AG09319 (cell line): ENCODE data around the gene TLL2.
A peak's percentile ranks its signal among the peaks of the same experiment; 100 is the strongest.

Experiments used
- DNase-seq: peaks from one replicate; pipeline ENCODE4 v3.0.0-alpha.2; 2010; ENCODE audit warnings: low read depth; ENCODE audit errors: extremely low read depth
- TF ChIP-seq, protein P1 (sequence below): IDR thresholded peaks from 2 replicates; pipeline ENCODE4 v1.5.1; 2011; ENCODE audit warnings: low read depth, mild to moderate bottlenecking, inconsistent platforms, low read length, moderate library complexity

The TLL2 gene

GRCh38 chr10:96376483-96376882 lies 137.2 kb downstream of the TLL2 start:
- DNase-seq = no peak

DNA sequence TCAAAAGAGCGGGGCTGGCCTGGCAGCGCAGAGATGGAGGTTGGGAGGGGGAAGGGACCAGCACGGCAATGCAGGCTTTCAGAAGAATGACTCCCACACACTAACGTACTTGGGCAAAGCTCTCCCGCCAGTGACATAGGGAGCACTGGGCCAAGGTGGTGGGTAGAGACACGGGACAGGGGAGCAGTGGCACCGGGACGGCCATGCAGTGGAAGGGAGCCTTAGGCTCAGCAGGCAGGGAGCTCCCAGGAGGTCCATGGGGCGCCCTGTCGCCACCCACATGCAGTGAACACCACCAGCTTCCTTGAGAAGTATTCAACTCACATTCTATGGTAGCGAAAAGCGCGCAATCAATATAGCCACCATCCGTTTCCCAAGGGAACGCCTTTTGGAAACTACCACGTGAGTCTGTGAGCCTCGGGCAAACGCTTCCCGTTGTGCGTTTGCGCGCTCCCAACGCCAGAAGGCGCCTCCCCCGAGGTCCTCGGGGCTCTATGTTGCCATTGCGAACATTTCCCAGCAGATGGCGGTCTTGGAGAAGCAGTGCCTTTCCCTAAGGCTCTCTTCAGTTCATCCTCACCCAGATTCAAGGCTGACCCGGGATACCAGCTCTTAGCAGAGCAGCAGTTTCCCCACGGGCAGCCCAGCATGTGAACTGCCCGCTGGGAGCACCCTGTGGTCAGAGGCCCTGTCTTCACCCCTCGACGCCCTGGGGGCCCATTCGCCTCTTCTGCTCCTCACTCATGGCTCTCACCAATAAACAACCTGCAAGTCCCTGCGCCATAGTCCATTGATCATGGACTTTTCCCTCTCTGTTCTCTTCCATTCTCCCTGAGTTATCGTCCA lies 138.5 kb downstream of the TLL2 start:
- TF ChIP-seq, protein P1, sequence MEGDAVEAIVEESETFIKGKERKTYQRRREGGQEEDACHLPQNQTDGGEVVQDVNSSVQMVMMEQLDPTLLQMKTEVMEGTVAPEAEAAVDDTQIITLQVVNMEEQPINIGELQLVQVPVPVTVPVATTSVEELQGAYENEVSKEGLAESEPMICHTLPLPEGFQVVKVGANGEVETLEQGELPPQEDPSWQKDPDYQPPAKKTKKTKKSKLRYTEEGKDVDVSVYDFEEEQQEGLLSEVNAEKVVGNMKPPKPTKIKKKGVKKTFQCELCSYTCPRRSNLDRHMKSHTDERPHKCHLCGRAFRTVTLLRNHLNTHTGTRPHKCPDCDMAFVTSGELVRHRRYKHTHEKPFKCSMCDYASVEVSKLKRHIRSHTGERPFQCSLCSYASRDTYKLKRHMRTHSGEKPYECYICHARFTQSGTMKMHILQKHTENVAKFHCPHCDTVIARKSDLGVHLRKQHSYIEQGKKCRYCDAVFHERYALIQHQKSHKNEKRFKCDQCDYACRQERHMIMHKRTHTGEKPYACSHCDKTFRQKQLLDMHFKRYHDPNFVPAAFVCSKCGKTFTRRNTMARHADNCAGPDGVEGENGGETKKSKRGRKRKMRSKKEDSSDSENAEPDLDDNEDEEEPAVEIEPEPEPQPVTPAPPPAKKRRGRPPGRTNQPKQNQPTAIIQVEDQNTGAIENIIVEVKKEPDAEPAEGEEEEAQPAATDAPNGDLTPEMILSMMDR = peak; percentile 100
- DNase-seq = peak; percentile 61

More at GRCh38 chr10:96376483-96376882, 137.2 kb downstream of the TLL2 start:
- TF ChIP-seq, protein P1 = no peak

- TF ChIP-seq, protein P1 = no peak
- no peak for DNase-seq
These were observed 139.1 kb downstream of the TLL2 start for GRCh38 chr10:96374639-96374984.

DNA sequence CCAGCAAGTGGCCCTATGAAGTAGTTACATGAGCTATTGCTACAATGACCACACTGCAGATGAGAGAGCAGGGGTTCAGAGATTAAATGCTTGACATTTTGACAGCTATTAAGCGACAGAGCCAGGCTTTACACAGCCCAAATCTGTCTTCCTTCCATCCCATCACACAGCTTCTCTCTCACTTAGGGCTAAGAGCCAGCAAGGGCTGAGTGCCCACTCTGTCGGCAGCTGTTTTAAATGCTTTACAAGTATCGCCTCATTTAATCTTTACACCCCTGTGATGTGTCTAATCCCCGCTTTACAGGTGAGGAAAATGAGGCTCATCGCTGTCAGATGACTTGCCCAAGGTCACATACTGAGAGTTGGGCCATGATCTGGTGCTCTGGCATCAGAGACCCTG lies 139.7 kb downstream of the TLL2 start:
- TF ChIP-seq, protein P1 = no peak
- DNase-seq = no peak

DNA sequence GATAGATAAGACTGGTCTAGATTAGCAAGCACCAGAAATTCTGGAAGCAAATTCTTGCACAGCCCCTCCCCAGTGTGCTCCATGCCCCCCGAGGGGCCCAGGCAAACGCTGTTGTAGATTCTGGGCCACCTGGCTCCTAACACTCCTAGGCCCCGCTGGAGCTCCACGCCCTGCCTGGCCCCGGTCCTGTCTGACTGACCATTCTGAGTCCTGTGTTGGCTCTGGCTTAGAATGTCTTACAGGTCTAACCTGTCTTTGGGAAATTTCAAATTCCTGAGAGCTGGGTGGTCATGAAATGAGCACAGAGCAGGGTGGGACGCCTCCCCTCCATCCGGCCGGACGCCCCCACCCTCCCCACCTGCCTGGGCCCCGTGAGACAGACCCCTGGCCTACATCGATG lies 142.4 kb downstream of the TLL2 start:
- DNase-seq = no peak
- TF ChIP-seq, protein P1 = no peak

DNA sequence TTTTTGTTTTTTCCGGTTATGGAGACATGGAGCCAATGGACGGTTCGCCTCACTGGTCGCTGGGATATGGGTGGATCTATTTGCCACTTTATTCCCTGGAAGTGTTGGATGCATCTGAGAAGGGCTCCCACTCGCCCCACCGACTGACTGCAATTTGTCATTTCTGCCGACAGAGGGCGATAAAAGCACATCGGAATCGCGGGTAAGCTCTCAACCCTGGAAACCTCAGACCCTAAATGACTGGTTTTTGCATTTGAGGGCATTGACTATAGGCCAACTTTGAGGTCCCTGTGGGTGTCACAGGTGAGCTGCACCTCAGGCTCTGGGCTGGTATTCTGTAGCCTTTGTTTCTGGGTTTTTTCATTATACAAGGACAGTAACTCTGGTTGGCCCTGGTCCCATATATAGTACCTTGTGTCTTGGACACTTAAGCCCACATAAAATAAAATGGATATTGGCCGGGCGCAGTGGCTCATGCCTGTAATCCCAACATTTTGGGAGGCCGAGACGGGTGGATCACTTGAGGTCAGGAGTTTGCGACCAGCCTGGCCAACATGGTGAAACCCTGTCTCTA lies 143.1 kb downstream of the TLL2 start:
- TF ChIP-seq, protein P1 = peak; percentile 79
- peak; percentile 5 for DNase-seq

DNA sequence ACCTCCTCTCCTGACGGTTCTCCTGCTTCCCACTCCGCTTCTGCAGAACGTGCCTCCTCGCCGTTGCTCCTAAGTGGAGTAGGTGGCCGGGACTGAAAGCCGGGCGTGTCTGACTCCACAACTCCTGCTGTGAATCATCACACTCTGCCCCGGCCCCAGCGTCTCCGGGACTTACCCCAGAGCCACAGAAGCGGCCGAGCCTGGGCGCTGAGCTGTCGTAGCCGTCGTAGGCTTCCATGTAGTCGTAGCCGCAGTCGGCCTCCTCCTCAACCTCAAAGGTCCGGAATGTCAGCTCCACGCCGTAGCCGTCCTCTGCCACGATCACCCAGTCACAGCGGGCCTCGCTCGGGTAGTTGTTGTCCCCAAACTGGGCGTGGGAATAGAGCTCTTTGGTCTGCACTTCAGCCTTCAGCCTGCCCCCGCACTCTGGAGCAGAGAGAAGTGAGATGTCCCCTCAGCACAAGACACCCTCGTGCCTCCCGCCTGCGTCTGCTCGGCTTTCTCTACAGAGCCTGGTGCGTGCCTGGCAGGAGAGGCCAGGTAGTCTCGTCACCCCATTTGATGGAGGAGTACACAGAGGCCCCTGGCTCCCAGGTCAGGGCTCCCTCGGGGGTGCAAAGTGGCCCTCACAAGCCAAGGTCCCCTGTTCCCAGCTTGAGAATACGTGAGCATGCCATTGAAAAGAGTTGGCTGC lies 143.7 kb downstream of the TLL2 start:
- TF ChIP-seq, protein P1 = no peak

More for the DNA sequence above, 143.7 kb downstream of the TLL2 start:
- DNase-seq = no peak
